Muscle layer of colon (tissue), 2 donors: ENCODE data around the gene PATL1.

ENCODE experiments used
- H3K27ac ChIP-seq: one replicate; pipeline ENCODE4 v1.7.0; 2013; ENCODE audit warnings: low read depth, mild to moderate bottlenecking, low read length, moderate library complexity
- H3K27me3 ChIP-seq, 2 donors: one replicate each; pipeline ENCODE4 v1.7.0; 2013; ENCODE audit warnings: low read length in 2 of 2, mild to moderate bottlenecking in 2 of 2; ENCODE audit not compliant: insufficient read depth in 2 of 2, control insufficient read depth in 1 of 2
- H3K36me3 ChIP-seq: one replicate; pipeline ENCODE4 v1.7.0; 2013; ENCODE audit warnings: mild to moderate bottlenecking, low read length; ENCODE audit not compliant: insufficient read depth
- H3K4me1 ChIP-seq: one replicate; pipeline ENCODE4 v1.7.0; 2013; ENCODE audit warnings: mild to moderate bottlenecking, low read length; ENCODE audit not compliant: insufficient read depth
- H3K4me3 ChIP-seq, 2 donors: one replicate each; pipeline ENCODE4 v1.7.0; 2013; ENCODE audit warnings: low read length in 2 of 2, low read depth in 1 of 2, mild to moderate bottlenecking in 1 of 2, moderate library complexity in 1 of 2
- H3K9ac ChIP-seq: one replicate; pipeline ENCODE4 v1.7.0; 2013; ENCODE audit warnings: low read length
- H3K9me3 ChIP-seq: one replicate; pipeline ENCODE4 v1.7.0; 2013; ENCODE audit warnings: mild to moderate bottlenecking, low read length
- donor health status: abdominal sarcoma.
- donor health status: Adenocarcinoma of cecum.

PATL1 gene

GRCh38 chr11:59669611-59670009 is 773 bp upstream of the PATL1 start:
- H3K27ac ChIP-seq: peak overlapping the region; percentile 99
- H3K9me3 ChIP-seq: no peaks in the 10 kb centered on the region
- H3K4me3 ChIP-seq: peak overlapping the region; percentile 77 to 92
- H3K36me3 ChIP-seq: peaks cover 19% of the 10 kb centered on the region
- no peaks in the 10 kb centered on the region for H3K27me3 ChIP-seq
- H3K4me1 ChIP-seq: peaks cover 22% of the 10 kb centered on the region
- H3K9ac ChIP-seq: peak overlapping the region; percentile 79

GRCh38 chr11:59668188-59668949 is 468 bp downstream of the PATL1 start:
- H3K4me3 ChIP-seq: peak overlapping the region; percentile 49 to 76
- no peaks in the 10 kb centered on the region for H3K9me3 ChIP-seq
- H3K27ac ChIP-seq: peak overlapping the region; percentile 74
- peaks cover 24% of the 10 kb centered on the region for H3K36me3 ChIP-seq
- peak overlapping the region; percentile 69 for H3K9ac ChIP-seq
- H3K4me1 ChIP-seq: peaks cover 22% of the 10 kb centered on the region
- no peaks in the 10 kb centered on the region for H3K27me3 ChIP-seq

- Histone ChIP-seq H3K27me3 (no peaks in the 10 kb centered on the region), H3K4me3 (peak overlapping the region; percentile 49 to 76), H3K27ac (peak overlapping the region; percentile 74), H3K36me3 (peaks cover 24% of the 10 kb centered on the region), H3K4me1 (peaks cover 22% of the 10 kb centered on the region), H3K9ac (peak overlapping the region; percentile 69), H3K9me3 (no peaks in the 10 kb centered on the region)
Measured at GRCh38 chr11:59667812-59668187, 1.0 kb downstream of the PATL1 start.

- Histone ChIP-seq H3K4me3 (peak overlapping the region in 1 of 2 donors; percentile 76), H3K9ac (peak overlapping the region; percentile 69), H3K9me3 (no peaks in the 10 kb centered on the region), H3K27ac (no peak overlapping the region), H3K4me1 (peaks cover 22% of the 10 kb centered on the region), H3K36me3 (peaks cover 24% of the 10 kb centered on the region), H3K27me3 (no peaks in the 10 kb centered on the region)
Measured at GRCh38 chr11:59666969-59667368, 1.9 kb downstream of the PATL1 start.

- Histone ChIP-seq H3K27ac (no peak overlapping the region), H3K36me3 (peaks cover 48% of the 10 kb centered on the region), H3K4me1 (peaks cover 6% of the 10 kb centered on the region)
Measured at GRCh38 chr11:59660621-59661020, 8.2 kb downstream of the PATL1 start.

GRCh38 chr11:59659981-59660380 is 8.9 kb downstream of the PATL1 start:
- H3K9me3 ChIP-seq: no peaks in the 10 kb centered on the region
- H3K4me3 ChIP-seq: no peak overlapping the region
- no peak overlapping the region for H3K27ac ChIP-seq
- H3K36me3 ChIP-seq: peaks cover 48% of the 10 kb centered on the region
- no peak overlapping the region for H3K9ac ChIP-seq
- H3K4me1 ChIP-seq: peaks cover 6% of the 10 kb centered on the region
- no peaks in the 10 kb centered on the region for H3K27me3 ChIP-seq

More at GRCh38 chr11:59660621-59661020, 8.2 kb downstream of the PATL1 start:
- Histone ChIP-seq H3K9ac (no peak overlapping the region), H3K9me3 (no peaks in the 10 kb centered on the region), H3K4me3 (no peak overlapping the region), H3K27me3 (no peaks in the 10 kb centered on the region)

GRCh38 chr11:59658036-59658435 is 10.8 kb downstream of the PATL1 start:
- no peak overlapping the region for H3K4me3 ChIP-seq

GRCh38 chr11:59654893-59655292 is 13.9 kb downstream of the PATL1 start:
- Histone ChIP-seq H3K4me1 (no peaks in the 10 kb centered on the region), H3K36me3 (peaks cover 85% of the 10 kb centered on the region), H3K4me3 (no peak overlapping the region), H3K9ac (no peak overlapping the region), H3K27me3 (no peaks in the 10 kb centered on the region), H3K9me3 (no peaks in the 10 kb centered on the region), H3K27ac (no peak overlapping the region)

More at GRCh38 chr11:59658036-59658435, 10.8 kb downstream of the PATL1 start:
- Histone ChIP-seq H3K36me3 (peaks cover 59% of the 10 kb centered on the region), H3K9ac (no peak overlapping the region), H3K9me3 (no peaks in the 10 kb centered on the region), H3K27ac (no peak overlapping the region), H3K27me3 (no peaks in the 10 kb centered on the region), H3K4me1 (peaks cover 6% of the 10 kb centered on the region)

- no peak overlapping the region for H3K4me3 ChIP-seq
- no peaks in the 10 kb centered on the region for H3K4me1 ChIP-seq
- H3K36me3 ChIP-seq: peaks cover 74% of the 10 kb centered on the region
- H3K27ac ChIP-seq: no peak overlapping the region
- no peak overlapping the region for H3K9ac ChIP-seq
- H3K9me3 ChIP-seq: no peaks in the 10 kb centered on the region
- no peaks in the 10 kb centered on the region for H3K27me3 ChIP-seq
Measured at GRCh38 chr11:59647245-59647980, 21.4 kb downstream of the PATL1 start.

GRCh38 chr11:59644528-59644927 is 24.3 kb downstream of the PATL1 start:
- no peaks in the 10 kb centered on the region for H3K9me3 ChIP-seq
- H3K27ac ChIP-seq: no peak overlapping the region
- no peaks in the 10 kb centered on the region for H3K27me3 ChIP-seq
- no peak overlapping the region for H3K9ac ChIP-seq
- H3K4me3 ChIP-seq: no peak overlapping the region
- no peaks in the 10 kb centered on the region for H3K4me1 ChIP-seq
- peaks cover 65% of the 10 kb centered on the region for H3K36me3 ChIP-seq

GRCh38 chr11:59643390-59643789 is 25.4 kb downstream of the PATL1 start:
- Histone ChIP-seq H3K36me3 (peaks cover 65% of the 10 kb centered on the region), H3K9me3 (no peaks in the 10 kb centered on the region), H3K9ac (no peak overlapping the region), H3K27me3 (no peaks in the 10 kb centered on the region), H3K27ac (no peak overlapping the region), H3K4me3 (no peak overlapping the region), H3K4me1 (no peaks in the 10 kb centered on the region)
